ENCODE measurements around the gene EIF2B5.

Gene EIF2B5

GRCh38 chr3:184183679-184184078, 48.5 kb downstream of the EIF2B5 start:
- H3K9ac ChIP-seq (ENCODE audit: low read length): no peak overlapping the region
- no peak overlapping the region for H2AFZ ChIP-seq (ENCODE audit: low read length)
- H3K27me3 ChIP-seq (ENCODE audit: insufficient read depth, low read length): no peaks in the 10 kb centered on the region
- no peak overlapping the region for H3K4me3 ChIP-seq (ENCODE audit: low read depth, low read length, poor library complexity, severe bottlenecking)
- H3K36me3 ChIP-seq (ENCODE audit: insufficient read depth, low read length): peaks cover 71% of the 10 kb centered on the region
- no peak overlapping the region for H3K27ac ChIP-seq (ENCODE audit: low read depth, low read length, poor library complexity, severe bottlenecking)
- H4K20me1 ChIP-seq (ENCODE audit: insufficient read depth, low read length): 0 out of 2 replicates have a peak, but pooled peaks cover 2% of the 10 kb centered on the region
- H3F3A ChIP-seq (ENCODE audit: insufficient read depth, low read length): no peaks in the 10 kb centered on the region
- peaks cover 16% of the 10 kb centered on the region for H3K79me2 ChIP-seq (ENCODE audit: insufficient read depth, low read length)
- peaks cover 24% of the 10 kb centered on the region for H3K4me1 ChIP-seq (ENCODE audit: insufficient read depth, low read length, severe bottlenecking)
- no peaks in the 10 kb centered on the region for H3K9me2 ChIP-seq (ENCODE audit: low read depth, low read length)
- no peak overlapping the region for H3K4me2 ChIP-seq (ENCODE audit: low read length)
- H3K9me3 ChIP-seq (ENCODE audit: low read length): no peaks in the 10 kb centered on the region
- TF ChIP-seq EZH2 (IDR thresholded peaks at IDR 0.05; ENCODE audit: borderline replicate concordance, low read length) (no peak), CTCF (IDR thresholded peaks at IDR 0.05; ENCODE audit: low read length) (no peak)

GRCh38 chr3:184184546-184185230, 49.5 kb downstream of the EIF2B5 start:
- H3K36me3 ChIP-seq (ENCODE audit: insufficient read depth, low read length): peaks cover 71% of the 10 kb centered on the region
- H3K79me2 ChIP-seq (ENCODE audit: insufficient read depth, low read length): peaks cover 16% of the 10 kb centered on the region
- no peaks in the 10 kb centered on the region for H3F3A ChIP-seq (ENCODE audit: insufficient read depth, low read length)
- H3K9me3 ChIP-seq (ENCODE audit: low read length): no peaks in the 10 kb centered on the region
- no peak for TF ChIP-seq EZH2 (IDR thresholded peaks at IDR 0.05; ENCODE audit: borderline replicate concordance, low read length)
- TF ChIP-seq CTCF (IDR thresholded peaks at IDR 0.05; ENCODE audit: low read length): no peak
- H3K4me3 ChIP-seq (ENCODE audit: low read depth, low read length, poor library complexity, severe bottlenecking): peak overlapping the region; percentile 79
- H2AFZ ChIP-seq (ENCODE audit: low read length): no peak overlapping the region
- 0 out of 2 replicates have a peak, but pooled peaks cover 2% of the 10 kb centered on the region for H4K20me1 ChIP-seq (ENCODE audit: insufficient read depth, low read length)
- no peaks in the 10 kb centered on the region for H3K27me3 ChIP-seq (ENCODE audit: insufficient read depth, low read length)
- peak overlapping the region; percentile 74 for H3K27ac ChIP-seq (ENCODE audit: low read depth, low read length, poor library complexity, severe bottlenecking)
- H3K9ac ChIP-seq (ENCODE audit: low read length): peak overlapping the region; percentile 84
- H3K4me1 ChIP-seq (ENCODE audit: insufficient read depth, low read length, severe bottlenecking): peaks cover 24% of the 10 kb centered on the region
- H3K9me2 ChIP-seq (ENCODE audit: low read depth, low read length): no peaks in the 10 kb centered on the region
- H3K4me2 ChIP-seq (ENCODE audit: low read length): peak overlapping the region; percentile 83

GRCh38 chr3:184185461-184186183, 50.5 kb downstream of the EIF2B5 start:
- H3K36me3 ChIP-seq (ENCODE audit: insufficient read depth, low read length): peaks cover 71% of the 10 kb centered on the region
- no peaks in the 10 kb centered on the region for H3F3A ChIP-seq (ENCODE audit: insufficient read depth, low read length)
- H2AFZ ChIP-seq (ENCODE audit: low read length): no peak overlapping the region
- H3K4me2 ChIP-seq (ENCODE audit: low read length): peak overlapping the region; percentile 83
- no peak for TF ChIP-seq CTCF (IDR thresholded peaks at IDR 0.05; ENCODE audit: low read length)
- TF ChIP-seq EZH2 (IDR thresholded peaks at IDR 0.05; ENCODE audit: borderline replicate concordance, low read length): no peak
- no peaks in the 10 kb centered on the region for H3K9me3 ChIP-seq (ENCODE audit: low read length)
- peak overlapping the region; percentile 79 for H3K4me3 ChIP-seq (ENCODE audit: low read depth, low read length, poor library complexity, severe bottlenecking)
- peak overlapping the region; percentile 74 for H3K27ac ChIP-seq (ENCODE audit: low read depth, low read length, poor library complexity, severe bottlenecking)
- peaks cover 24% of the 10 kb centered on the region for H3K4me1 ChIP-seq (ENCODE audit: insufficient read depth, low read length, severe bottlenecking)
- H3K9me2 ChIP-seq (ENCODE audit: low read depth, low read length): no peaks in the 10 kb centered on the region
- peaks cover 16% of the 10 kb centered on the region for H3K79me2 ChIP-seq (ENCODE audit: insufficient read depth, low read length)
- H3K27me3 ChIP-seq (ENCODE audit: insufficient read depth, low read length): no peaks in the 10 kb centered on the region
- H4K20me1 ChIP-seq (ENCODE audit: insufficient read depth, low read length): 0 out of 2 replicates have a peak, but pooled peaks cover 2% of the 10 kb centered on the region
- peak overlapping the region; percentile 84 for H3K9ac ChIP-seq (ENCODE audit: low read length)
